Measurements from ENCODE around the gene ELMOD3.

- TF ChIP-seq CTCF (IDR thresholded peaks at IDR 0.05 in 4 of 5, conservative IDR thresholded peaks at IDR 0.05 in 1 of 5) (no peak), POLR2A (IDR thresholded peaks at IDR 0.05) (no peak)
These were observed 46.2 kb downstream of the ELMOD3 start for GRCh38 chr2:85400541-85401463.
